ENCODE results near the gene NECTIN2. TPM values are rescaled to one million over a fixed set of nuclear protein-coding genes. Genes with fewer than 3 reads are reported as not detected.
A peak's percentile ranks its signal among the peaks of the same experiment; 100 is the strongest.
"Not testable (repeated sequence)": the region's sequence is repeated elsewhere in the genome, so short reads cannot be mapped to it uniquely, and the experiment has no call there.

The NECTIN2 gene
- total and polyA plus RNA-seq, 4 donors: 29.8 to 85.0 (median 70.8) TPM

DNA sequence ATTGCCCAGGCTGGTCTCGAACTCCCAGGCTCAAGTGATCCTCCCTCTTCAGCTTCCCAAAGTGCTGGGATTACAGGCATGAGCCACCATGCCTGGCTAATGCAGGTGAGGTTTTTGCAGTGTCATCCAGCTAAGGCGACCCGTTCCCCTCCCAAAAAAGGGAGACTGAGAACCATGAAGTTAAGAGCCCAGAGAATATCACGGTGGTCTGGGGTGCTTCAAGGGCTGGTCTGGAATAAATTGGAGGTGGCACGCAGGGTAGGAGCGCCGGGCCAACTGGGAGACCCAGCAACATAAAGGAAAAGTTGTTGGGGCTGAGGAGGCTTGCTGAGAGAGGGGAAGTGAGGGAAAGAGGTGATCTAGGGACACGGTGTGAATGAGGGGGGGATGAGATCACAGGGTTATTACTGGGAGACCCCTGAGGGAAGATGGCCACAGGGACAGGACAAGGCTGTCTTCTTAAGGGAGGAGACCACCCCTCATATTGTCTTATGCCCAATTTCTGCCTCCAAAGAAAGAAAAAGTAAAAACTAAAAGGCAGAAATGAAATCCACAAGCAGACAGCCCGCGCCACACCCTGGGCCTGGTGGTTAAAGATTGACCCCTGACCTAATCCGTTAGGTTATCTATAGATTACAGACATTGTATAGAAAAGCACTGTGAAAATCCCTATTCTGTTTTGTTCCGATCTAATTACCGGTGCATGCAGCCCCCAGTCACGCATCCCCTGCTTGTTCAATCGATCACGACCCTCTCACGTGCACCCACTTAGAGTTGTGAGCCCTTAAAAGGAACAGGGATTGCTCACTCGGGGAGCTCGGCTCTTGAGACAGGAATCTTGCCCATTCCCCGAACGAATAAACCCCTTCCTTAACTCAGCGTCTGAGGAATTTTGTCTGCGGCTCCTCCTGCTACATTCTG is 67.7 kb downstream of the NECTIN2 start:
- not testable (repeated sequence) for H3K27ac ChIP-seq (ENCODE audit: low read depth, low read length)
- DNase-seq (ENCODE audit: low read depth in 4 of 6, low spot score in 6 of 6): peak in 1 of 6 donors; percentile 9
- WGBS (ENCODE audit: insufficient coverage): 60% methylated on average over 18 of the region's 23 CpGs

DNA sequence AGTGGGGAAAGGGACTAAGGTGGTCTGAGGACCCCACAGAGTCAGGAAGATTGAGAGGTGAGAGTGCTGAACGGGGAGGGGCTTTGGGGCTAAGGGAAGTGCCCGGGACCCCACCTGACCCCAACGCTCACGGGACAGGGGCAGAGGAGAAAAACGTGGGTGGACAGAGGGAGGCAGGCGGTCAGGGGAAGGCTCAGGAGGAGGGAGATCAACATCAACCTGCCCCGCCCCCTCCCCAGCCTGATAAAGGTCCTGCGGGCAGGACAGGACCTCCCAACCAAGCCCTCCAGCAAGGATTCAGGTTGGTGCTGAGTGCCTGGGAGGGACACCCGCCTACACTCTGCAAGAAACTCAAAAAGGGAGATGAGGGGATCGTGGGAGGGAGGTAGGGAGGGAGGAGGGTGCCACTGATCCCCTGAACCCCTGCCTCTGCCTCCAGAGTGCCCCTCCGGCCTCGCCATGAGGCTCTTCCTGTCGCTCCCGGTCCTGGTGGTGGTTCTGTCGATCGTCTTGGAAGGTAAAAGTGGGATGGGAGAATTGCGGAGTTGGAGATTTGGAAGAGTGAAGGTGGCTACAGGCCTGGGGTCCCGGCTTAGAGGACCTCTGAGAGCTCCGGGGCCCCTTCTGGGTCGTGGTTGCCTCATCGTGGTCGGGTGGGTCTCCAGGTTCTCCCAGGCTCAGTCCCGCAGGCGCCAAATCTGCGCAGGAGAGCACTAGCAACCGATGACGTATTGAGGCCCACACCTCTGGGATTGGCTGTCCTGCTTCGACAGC is 68.5 kb downstream of the NECTIN2 start, which contains the start of gene APOC1:
APOC1 (plus strand) TSS at position 176 of the 774 bp plus-strand sequence; CDS start at position 460, 284 bp downstream.
- peak; percentile 82 to 98 (median 87) for DNase-seq (ENCODE audit: low read depth in 4 of 6, low spot score in 6 of 6)
- 6% methylated on average over 6 of the region's 28 CpGs for WGBS (ENCODE audit: insufficient coverage)
- not testable (repeated sequence) for H3K27ac ChIP-seq (ENCODE audit: low read depth, low read length); H3K9me3 ChIP-seq (ENCODE audit: control insufficient read depth, insufficient read depth, low read length); H3K27me3 ChIP-seq (ENCODE audit: control insufficient read depth, insufficient read depth, low read length); H3K36me3 ChIP-seq (ENCODE audit: control insufficient read depth, insufficient read depth, low read length)
- peaks cover 47% of the 10 kb centered on the region for H3K4me1 ChIP-seq (ENCODE audit: control insufficient read depth, insufficient read depth, low read length)
- H3K4me3 ChIP-seq (ENCODE audit: low read depth, low read length): peak within 1 kb of the TSS; percentile 55

More for the DNA sequence above, 67.7 kb downstream of the NECTIN2 start:
- not testable (repeated sequence) for H3K9me3 ChIP-seq (ENCODE audit: control insufficient read depth, insufficient read depth, low read length); H3K27me3 ChIP-seq (ENCODE audit: control insufficient read depth, insufficient read depth, low read length); H3K4me3 ChIP-seq (ENCODE audit: low read depth, low read length); H3K36me3 ChIP-seq (ENCODE audit: control insufficient read depth, insufficient read depth, low read length)
- peaks cover 48% of the 10 kb centered on the region for H3K4me1 ChIP-seq (ENCODE audit: control insufficient read depth, insufficient read depth, low read length)

DNA sequence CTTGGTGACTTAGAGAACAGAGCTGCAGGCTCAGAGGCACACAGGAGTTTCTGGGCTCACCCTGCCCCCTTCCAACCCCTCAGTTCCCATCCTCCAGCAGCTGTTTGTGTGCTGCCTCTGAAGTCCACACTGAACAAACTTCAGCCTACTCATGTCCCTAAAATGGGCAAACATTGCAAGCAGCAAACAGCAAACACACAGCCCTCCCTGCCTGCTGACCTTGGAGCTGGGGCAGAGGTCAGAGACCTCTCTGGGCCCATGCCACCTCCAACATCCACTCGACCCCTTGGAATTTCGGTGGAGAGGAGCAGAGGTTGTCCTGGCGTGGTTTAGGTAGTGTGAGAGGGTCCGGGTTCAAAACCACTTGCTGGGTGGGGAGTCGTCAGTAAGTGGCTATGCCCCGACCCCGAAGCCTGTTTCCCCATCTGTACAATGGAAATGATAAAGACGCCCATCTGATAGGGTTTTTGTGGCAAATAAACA is 78.2 kb downstream of the NECTIN2 start:
- Histone ChIP-seq H3K36me3 (ENCODE audit: control insufficient read depth, insufficient read depth, low read length) (no peaks in the 10 kb centered on the region), H3K27ac (ENCODE audit: low read depth, low read length) (no peak overlapping the region), H3K9me3 (ENCODE audit: control insufficient read depth, insufficient read depth, low read length) (no peaks in the 10 kb centered on the region), H3K4me1 (ENCODE audit: control insufficient read depth, insufficient read depth, low read length) (peaks cover 38% of the 10 kb centered on the region), H3K27me3 (ENCODE audit: control insufficient read depth, insufficient read depth, low read length) (no peaks in the 10 kb centered on the region), H3K4me3 (ENCODE audit: low read depth, low read length) (no peak overlapping the region)
- DNase-seq (ENCODE audit: low read depth in 4 of 6, low spot score in 6 of 6): no peak
- WGBS (ENCODE audit: insufficient coverage): 98% methylated on average over 5 of the region's 8 CpGs

DNA sequence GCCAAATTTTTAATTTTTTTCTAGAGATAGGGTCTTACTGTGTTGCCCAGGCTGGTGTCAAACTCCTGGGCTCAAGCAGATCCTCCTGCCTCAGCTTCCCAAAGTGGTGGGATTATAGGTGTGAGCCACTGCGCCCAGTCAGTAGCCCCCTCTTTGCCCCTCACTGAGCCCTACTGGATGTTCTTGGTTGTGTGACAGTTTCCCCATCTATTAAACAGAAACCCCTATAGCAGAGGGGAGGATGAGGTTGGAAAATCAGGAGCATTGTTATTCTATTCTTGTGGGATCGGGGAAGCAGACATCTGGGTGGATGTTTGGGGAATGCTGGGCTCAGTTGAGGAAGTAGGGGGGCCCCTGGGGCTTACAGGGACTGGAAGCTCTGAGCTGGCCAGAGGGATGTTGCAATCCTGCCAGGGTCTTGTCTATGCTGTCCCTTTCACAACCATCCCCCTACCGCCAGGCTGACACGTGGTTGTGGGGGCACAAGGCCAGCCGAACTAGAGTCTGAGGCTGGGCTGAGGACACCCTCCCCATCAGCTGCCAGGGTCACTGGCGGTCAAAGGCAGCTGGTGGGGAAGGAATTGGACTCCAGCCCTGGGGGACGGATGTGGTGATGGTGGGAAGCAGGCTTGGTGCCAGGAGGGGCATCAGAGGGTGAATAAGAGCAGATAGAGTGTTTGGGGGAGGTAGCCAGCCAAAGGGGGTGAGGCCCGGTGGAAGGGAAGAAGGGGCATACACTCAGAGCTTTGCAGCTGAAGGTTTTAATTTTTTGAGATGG is 79.2 kb downstream of the NECTIN2 start:
- no peak overlapping the region for H3K4me3 ChIP-seq (ENCODE audit: low read depth, low read length)
- no peaks in the 10 kb centered on the region for H3K9me3 ChIP-seq (ENCODE audit: control insufficient read depth, insufficient read depth, low read length)
- peaks cover 38% of the 10 kb centered on the region for H3K4me1 ChIP-seq (ENCODE audit: control insufficient read depth, insufficient read depth, low read length)
- DNase-seq (ENCODE audit: low read depth in 4 of 6, low spot score in 6 of 6): peak in 2 of 6 donors; percentile 26 to 78
- 16% methylated on average over 7 of the region's 8 CpGs for WGBS (ENCODE audit: insufficient coverage)
- H3K36me3 ChIP-seq (ENCODE audit: control insufficient read depth, insufficient read depth, low read length): no peaks in the 10 kb centered on the region
- H3K27me3 ChIP-seq (ENCODE audit: control insufficient read depth, insufficient read depth, low read length): no peaks in the 10 kb centered on the region
- H3K27ac ChIP-seq (ENCODE audit: low read depth, low read length): peak overlapping the region; percentile 40

DNA sequence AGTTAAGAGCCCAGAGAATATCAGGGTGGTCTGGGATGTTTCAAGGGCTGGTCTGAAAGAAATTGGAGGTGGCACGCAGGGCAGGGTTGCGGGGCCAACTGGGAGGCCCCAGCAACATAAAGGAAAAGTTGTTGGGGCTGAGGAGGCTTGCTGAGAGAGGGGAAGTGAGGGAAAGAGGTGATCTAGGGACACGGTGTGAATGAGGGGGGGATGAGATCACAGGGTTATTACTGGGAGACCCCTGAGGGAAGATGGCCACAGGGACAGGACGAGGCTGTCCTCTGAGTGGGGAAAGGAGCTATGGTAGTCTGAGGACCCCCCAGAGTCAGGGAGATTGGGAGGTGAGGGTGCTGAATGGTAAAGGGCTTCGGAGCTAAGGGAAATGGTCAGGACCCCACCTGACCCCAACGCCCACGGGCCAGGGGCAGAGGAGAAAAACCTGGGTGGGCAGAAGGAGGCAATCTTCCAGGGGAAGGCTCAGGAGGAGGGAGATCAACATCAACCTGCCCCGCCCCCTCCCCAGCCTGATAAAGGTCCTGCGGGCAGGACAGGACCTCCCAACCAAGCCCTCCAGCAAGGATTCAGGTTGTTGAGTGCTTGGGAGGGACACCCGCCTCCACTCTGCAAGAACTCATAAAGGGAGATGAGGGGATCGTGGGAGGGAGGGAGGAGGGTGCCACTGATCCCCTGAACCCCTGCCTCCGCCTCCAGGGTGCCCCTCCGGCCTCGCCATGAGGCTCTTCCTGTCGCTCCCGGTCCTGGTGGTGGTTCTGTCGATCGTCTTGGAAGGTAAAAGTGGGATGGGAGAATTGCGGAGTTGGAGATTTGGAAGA is 80.4 kb downstream of the NECTIN2 start:
- peaks cover 38% of the 10 kb centered on the region for H3K4me1 ChIP-seq (ENCODE audit: control insufficient read depth, insufficient read depth, low read length)
- H3K9me3 ChIP-seq (ENCODE audit: control insufficient read depth, insufficient read depth, low read length); H3K27ac ChIP-seq (ENCODE audit: low read depth, low read length); H3K36me3 ChIP-seq (ENCODE audit: control insufficient read depth, insufficient read depth, low read length); H3K27me3 ChIP-seq (ENCODE audit: control insufficient read depth, insufficient read depth, low read length); DNase-seq (ENCODE audit: low read depth in 4 of 6, low spot score in 6 of 6); H3K4me3 ChIP-seq (ENCODE audit: low read depth, low read length): not testable (repeated sequence)
- WGBS (ENCODE audit: insufficient coverage): 75% methylated on average over 6 of the region's 19 CpGs

DNA sequence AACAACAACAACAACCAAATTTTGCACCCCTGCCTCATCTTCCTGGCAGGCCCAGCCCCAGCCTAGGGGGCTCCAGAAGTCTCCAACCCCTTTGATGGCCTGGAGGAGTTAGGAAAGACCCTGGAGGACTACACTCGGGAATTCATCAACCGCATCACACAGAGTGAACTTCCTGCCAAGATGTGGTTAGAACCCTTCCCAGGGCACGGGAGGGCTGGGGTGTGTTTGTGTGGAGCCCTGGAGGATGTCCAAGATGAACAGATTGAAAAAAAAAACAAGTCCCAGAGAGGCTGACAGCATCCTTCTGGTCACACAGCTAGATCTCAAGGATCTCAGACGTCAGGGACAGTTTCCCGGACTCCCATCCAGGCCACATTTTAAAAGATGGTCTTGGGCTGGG is 81.6 kb downstream of the NECTIN2 start:
- Histone ChIP-seq H3K4me1 (ENCODE audit: control insufficient read depth, insufficient read depth, low read length) (peaks cover 38% of the 10 kb centered on the region), H3K4me3 (ENCODE audit: low read depth, low read length) (no peak overlapping the region), H3K27ac (ENCODE audit: low read depth, low read length) (no peak overlapping the region), H3K9me3 (ENCODE audit: control insufficient read depth, insufficient read depth, low read length) (no peaks in the 10 kb centered on the region), H3K36me3 (ENCODE audit: control insufficient read depth, insufficient read depth, low read length) (no peaks in the 10 kb centered on the region), H3K27me3 (ENCODE audit: control insufficient read depth, insufficient read depth, low read length) (no peaks in the 10 kb centered on the region)
- 68% methylated on average over 5 of the region's 5 CpGs for whole genome bisulfite sequencing (ENCODE audit: insufficient coverage)
- DNase-seq (ENCODE audit: low read depth in 4 of 6, low spot score in 6 of 6): peak in 1 of 6 donors; percentile 29

DNA sequence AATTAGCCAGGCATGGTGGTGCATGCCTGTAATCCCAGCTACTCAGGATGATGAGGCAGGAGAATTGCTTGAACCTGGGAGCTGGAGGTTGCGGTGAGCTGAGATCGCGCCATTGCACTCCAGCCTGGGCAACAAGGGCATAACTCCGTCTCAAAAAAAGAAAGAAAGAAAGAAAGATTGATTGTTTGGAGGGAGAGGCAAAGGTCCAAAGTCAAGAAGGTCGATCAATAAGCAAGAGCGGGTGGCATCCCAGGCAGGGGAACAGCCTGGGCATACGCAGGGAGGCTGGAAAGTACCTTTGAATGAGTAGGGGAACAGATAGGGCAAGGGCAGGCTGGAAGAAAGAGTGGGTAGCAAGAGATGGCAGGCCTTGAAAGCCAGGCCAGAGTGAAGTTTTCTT is 84.0 kb downstream of the NECTIN2 start:
- Histone ChIP-seq H3K36me3 (ENCODE audit: control insufficient read depth, insufficient read depth, low read length) (no peaks in the 10 kb centered on the region), H3K27ac (ENCODE audit: low read depth, low read length) (no peak overlapping the region), H3K4me3 (ENCODE audit: low read depth, low read length) (no peak overlapping the region), H3K9me3 (ENCODE audit: control insufficient read depth, insufficient read depth, low read length) (no peaks in the 10 kb centered on the region), H3K27me3 (ENCODE audit: control insufficient read depth, insufficient read depth, low read length) (no peaks in the 10 kb centered on the region), H3K4me1 (ENCODE audit: control insufficient read depth, insufficient read depth, low read length) (peaks cover 29% of the 10 kb centered on the region)
- 88% methylated on average over 6 of the region's 7 CpGs for WGBS (ENCODE audit: insufficient coverage)
- no peak for DNase-seq (ENCODE audit: low read depth in 4 of 6, low spot score in 6 of 6)

DNA sequence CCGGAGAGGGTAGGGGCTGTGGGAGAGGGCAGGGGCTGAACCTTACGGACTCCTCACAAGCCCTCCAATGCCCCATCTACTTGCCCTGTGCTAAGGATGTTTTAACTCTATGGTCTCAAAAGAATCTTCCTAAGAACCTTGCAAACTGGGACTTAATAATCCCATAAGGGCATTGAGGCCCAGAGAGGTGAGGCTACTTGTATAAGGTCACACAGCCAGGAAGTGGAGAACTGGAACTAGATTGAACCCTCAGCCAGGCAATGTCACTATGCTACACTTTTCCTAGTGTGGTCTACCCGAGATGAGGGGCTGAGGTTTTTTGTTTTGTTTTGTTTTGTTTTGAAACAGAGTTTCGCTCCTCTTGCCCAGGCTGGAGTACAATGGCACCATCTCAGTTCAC is 85.4 kb downstream of the NECTIN2 start:
- no peak overlapping the region for H3K4me3 ChIP-seq (ENCODE audit: low read depth, low read length)
- H3K27me3 ChIP-seq (ENCODE audit: control insufficient read depth, insufficient read depth, low read length): no peaks in the 10 kb centered on the region
- H3K36me3 ChIP-seq (ENCODE audit: control insufficient read depth, insufficient read depth, low read length): no peaks in the 10 kb centered on the region
- peaks cover 15% of the 10 kb centered on the region for H3K4me1 ChIP-seq (ENCODE audit: control insufficient read depth, insufficient read depth, low read length)
- 67% methylated on average over 1 of the region's 4 CpGs for WGBS (ENCODE audit: insufficient coverage)
- H3K9me3 ChIP-seq (ENCODE audit: control insufficient read depth, insufficient read depth, low read length): no peaks in the 10 kb centered on the region
- H3K27ac ChIP-seq (ENCODE audit: low read depth, low read length): no peak overlapping the region
- DNase-seq (ENCODE audit: low read depth in 4 of 6, low spot score in 6 of 6): no peak
